HG02610 (cell line): ENCODE measurements around the gene TSHZ2.
"Not testable (repeated sequence)": the region's sequence is repeated elsewhere in the genome, so short reads cannot be mapped to it uniquely, and the experiment has no call there.

Experiments used
- ATAC-seq: cut with Tn5 transposase; IDR thresholded peaks from one replicate; pipeline ENCODE4 v1.9.1; 2021; ENCODE audit warnings: mild to moderate bottlenecking, moderate library complexity; ENCODE audit not compliant: unreplicated experiment

Gene TSHZ2

GRCh38 chr20:53422039-53422438 is 449.9 kb downstream of the TSHZ2 start:
- ATAC-seq, result no peak

DNA sequence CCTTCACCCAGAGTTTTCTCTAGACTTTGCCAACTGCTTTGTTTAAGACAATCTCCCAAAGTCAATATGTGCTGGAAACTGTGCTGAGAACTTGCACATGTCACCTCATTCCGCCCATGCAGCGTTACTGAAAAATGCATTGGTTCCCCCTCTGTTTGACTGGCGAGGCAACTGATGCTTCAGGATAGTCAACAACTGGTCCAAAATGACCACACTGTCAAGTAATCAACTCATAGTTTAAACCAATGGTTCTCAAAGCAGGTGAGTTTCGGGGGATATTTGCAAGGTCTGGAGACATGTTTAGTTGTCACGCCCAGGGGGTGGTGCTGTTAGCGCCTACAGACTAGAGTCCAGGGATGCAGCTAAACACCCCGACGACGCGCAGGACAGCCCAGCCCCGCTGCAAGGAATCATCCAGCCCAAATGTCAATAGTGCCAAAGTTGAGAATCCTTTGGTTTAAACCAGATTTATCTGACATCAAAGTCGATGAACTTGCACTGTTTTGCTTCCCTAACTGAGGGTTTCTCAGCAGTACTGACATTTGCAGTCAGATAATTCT is 451.5 kb downstream of the TSHZ2 start:
- no peak for ATAC-seq

- no peak for ATAC-seq
Measured at GRCh38 chr20:53425481-53425880, 453.3 kb downstream of the TSHZ2 start.

DNA sequence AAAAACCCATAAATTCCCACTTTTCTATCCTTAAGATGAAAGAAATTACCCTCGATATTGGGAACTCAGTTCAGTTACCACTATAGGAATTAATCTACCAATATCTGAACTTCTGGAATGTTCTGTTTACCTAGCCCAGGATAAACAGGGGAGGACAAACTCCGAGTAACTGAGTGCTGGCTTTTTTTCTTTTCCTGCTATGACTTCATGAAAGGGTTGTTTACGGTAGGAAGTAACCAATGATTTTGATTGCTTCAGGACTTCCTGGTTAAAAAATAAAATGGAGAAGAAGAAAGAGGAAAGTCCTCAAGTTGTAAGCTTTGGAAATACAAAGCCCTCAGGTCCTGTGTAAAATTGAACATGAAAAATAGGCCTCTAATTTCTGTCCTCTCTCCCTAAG is 453.8 kb downstream of the TSHZ2 start:
- ATAC-seq, result no peak

DNA sequence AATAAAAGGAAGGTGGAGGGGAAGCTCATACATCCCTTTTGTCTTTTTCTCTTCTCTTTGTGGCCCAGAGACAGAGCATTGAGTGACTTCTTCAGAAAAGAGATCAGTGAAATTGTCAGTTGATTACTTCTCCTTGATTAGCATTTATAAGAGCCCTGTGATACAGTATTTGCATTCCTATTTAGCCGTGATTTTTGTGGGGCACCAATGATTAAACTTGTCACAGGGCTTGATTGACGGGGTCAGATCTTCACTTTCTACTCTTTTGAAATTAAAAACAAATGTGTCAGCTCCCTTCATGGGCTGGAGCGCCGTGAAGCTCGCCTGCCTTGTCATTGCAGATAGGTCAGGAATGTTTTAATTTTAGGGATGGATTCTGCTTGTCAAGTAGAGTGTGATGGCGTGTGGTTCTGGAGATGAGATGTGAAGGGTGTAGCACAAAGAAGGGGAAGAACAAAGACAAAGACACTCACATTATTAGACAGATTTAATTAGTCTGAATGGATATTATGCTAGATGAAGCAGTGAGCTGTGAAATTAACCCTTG is 454.7 kb downstream of the TSHZ2 start:
- no peak for ATAC-seq

GRCh38 chr20:53427951-53428350 is 455.8 kb downstream of the TSHZ2 start:
- ATAC-seq, result no peak

GRCh38 chr20:53428588-53428987 is 456.4 kb downstream of the TSHZ2 start:
- ATAC-seq, result no peak

- no peak for ATAC-seq
Measured at GRCh38 chr20:53428996-53429395, 456.8 kb downstream of the TSHZ2 start.

DNA sequence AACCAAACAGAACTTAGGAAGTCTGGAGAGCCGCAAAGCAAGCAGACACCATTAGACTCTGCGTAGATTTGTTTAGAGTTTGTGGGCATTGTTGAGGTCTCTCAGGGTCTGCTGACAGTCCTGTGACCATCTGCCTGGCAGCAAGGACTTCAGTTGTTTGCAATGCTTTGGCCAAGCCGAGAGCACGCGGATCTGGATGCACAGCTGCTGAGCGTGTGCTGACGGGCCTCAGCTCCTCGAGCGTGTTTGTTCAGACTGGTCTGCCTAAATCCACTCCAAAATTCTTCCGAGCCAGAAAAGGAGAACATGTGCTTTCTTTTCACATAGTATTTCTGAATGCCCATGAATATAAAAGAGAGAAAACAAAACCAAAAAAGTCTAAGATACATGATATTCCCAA is 462.5 kb downstream of the TSHZ2 start:
- no peak for ATAC-seq

DNA sequence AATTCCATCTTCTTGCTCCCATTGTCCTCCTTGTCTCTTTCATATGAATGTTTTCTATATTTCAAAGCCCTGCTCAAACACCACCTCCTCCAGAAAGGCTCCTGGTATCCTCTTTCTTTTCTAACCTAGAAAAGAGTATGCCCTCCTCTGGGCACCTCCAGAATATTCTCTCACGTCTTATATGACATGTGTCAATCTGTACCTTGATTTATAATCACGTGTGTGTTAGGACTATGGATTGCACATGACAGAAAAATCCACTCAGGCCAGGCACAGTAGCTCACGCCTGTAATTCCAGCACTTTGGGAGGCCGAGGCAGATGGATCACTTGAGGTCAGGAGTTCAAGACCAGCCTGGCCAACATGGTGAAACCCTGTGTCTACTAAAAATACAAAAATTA is 464.8 kb downstream of the TSHZ2 start:
- ATAC-seq, result not testable (repeated sequence)

GRCh38 chr20:53438368-53438767 is 466.2 kb downstream of the TSHZ2 start:
- no peak for ATAC-seq

- no peak for ATAC-seq
Measured at GRCh38 chr20:53439046-53439445, 466.9 kb downstream of the TSHZ2 start.

GRCh38 chr20:53439616-53440015 is 467.5 kb downstream of the TSHZ2 start:
- no peak for ATAC-seq

DNA sequence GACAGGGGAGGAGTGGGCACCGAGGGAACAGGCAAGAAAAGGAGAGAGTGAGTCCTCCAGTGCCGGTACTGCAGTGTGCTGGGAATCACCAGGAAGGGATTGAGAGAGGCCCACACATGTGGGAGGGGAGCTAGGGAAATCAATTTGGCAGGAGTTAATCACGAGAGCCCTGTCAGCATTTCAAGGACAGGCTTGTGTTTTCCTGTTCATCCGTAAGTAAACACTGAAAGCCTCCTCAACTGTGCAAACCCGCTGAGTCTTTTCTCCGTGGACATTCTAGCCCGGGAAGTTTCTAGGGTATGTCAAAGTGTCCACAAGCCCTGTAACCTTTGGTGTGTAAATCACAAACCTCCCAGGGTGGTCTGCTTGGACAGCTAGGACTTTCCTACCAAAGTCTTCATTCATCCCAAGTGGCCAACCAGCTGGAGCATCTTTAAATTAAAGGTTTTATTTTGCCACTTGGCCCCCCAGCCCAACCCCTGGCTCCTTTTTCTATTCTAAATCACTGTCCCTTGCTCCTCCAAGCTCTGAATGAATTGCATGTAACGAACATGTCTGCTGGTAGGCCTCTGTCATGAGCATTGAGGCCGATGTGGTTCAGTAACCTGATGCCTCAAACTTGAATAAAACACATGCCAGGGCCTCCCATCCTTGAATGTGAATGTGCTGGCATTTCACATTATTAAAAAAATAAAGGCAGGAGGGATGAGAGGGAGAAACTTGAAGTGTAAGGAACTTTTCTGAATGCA is 472.4 kb downstream of the TSHZ2 start:
- no peak for ATAC-seq

DNA sequence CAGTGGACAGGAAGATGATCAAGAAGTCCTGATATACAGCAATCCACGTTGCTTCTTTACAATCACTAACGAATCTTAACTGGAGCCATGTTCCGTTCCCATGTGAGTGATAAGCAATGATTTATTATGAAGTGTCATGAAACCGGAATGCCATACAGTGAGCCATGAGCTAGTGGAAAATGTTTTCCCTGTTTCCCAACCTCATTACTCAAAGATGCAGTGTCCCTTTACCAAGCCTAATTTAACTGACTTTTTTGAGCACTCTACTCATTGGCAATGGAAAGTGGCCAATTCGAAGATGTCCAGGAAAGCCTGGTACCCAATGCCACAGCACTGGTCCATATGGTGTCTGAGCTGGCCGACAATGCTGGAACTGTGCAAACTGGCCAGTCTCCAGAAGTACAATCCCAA is 473.2 kb downstream of the TSHZ2 start:
- ATAC-seq, result no peak

DNA sequence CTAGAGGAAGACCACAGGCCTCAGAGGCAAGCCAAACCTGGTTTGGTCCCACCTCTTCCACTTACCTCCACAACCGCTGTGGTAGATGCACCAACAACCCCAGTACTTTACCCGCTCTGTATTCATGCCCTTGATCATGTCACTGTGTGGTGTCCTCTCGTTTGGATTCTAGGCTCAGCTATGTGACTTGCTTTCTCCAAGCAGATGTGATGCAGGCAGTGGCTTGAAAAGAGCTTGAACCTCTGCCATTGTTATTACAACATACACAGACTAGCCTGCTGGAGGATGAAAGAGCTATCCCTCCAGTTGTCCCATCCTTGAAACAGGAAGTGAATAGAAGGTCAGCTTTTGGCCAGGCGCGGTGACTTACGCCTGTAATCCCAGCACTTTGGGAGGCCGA is 473.8 kb downstream of the TSHZ2 start:
- ATAC-seq, result no peak

DNA sequence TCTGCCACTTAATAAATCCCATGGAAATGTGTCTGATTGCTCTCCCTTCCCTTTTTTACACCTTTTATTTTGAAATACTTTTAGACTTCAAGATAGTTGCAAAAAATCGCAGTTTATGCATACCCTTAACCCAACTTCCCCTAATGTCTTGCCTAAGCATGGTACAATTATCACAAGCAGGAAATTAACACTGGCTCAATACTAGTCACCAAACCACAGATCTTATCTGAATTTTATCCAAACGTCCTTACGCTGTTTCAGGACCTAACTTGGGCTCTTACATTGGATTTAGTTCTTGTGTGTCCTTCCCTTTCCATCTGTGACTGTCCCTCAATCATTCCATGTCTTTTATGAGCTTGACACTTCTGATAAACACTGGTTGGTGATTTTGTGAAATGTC is 475.2 kb downstream of the TSHZ2 start:
- ATAC-seq, result no peak

DNA sequence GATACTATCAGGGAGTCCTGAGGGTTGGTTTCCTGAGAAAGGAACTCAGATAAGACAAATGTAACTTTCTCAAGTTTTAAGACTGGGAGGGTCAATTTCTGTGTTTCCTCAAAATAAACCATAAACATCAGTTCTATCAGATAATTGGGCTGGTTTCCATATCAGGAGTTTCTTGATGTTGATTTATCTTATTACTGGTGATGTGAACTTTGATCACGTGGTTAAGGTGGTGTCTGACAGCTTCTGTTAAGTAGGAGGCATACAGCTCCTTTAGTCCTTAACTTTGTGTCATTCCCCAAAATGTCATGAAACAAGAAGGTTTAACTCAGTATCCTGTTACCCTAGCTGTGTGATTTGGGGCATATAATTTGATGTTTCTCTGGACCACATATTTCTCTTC is 476.3 kb downstream of the TSHZ2 start:
- no peak for ATAC-seq

GRCh38 chr20:53448875-53449274 is 476.7 kb downstream of the TSHZ2 start:
- ATAC-seq, result no peak

- ATAC-seq, result no peak
Measured at GRCh38 chr20:53453076-53453475, 480.9 kb downstream of the TSHZ2 start.

DNA sequence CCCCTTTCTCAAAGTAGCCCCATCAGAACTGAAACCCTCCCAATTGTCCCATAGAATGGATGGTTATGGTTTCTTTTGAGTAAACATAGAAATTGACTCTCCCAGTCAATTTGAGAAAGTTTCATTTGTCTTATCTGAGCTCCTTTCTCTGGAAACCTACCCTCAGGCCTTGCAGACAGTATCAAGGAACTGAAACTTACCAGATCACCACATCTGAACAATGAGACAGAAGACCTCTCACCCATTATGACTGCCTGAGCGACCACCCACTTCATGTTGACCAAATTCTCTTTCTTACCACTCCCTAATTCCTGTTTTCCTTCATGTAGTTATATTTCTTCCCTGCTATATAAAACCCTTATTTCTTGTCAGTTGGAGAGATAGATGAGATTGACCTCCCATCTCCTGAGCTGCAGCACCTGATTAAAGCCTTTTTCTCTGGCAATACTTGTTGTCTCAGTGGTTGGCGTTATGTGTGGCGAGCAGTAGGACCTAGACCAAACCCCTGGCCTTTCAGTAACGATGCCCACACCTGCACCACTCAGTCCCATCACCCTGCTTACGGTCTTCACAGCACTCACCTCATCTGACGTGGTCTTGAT is 482.6 kb downstream of the TSHZ2 start:
- no peak for ATAC-seq
